ENCODE results near the gene CAPN6. TPM values are rescaled to one million over a fixed set of nuclear protein-coding genes. Genes with fewer than 3 reads are reported as not detected.

The CAPN6 gene, protein sequence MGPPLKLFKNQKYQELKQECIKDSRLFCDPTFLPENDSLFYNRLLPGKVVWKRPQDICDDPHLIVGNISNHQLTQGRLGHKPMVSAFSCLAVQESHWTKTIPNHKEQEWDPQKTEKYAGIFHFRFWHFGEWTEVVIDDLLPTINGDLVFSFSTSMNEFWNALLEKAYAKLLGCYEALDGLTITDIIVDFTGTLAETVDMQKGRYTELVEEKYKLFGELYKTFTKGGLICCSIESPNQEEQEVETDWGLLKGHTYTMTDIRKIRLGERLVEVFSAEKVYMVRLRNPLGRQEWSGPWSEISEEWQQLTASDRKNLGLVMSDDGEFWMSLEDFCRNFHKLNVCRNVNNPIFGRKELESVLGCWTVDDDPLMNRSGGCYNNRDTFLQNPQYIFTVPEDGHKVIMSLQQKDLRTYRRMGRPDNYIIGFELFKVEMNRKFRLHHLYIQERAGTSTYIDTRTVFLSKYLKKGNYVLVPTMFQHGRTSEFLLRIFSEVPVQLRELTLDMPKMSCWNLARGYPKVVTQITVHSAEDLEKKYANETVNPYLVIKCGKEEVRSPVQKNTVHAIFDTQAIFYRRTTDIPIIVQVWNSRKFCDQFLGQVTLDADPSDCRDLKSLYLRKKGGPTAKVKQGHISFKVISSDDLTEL
- total RNA-seq (2021; fragmentation: NEBNext Ultra II Directional; extraction: Animal tissue kit (Norgen Biotek cat#: 25700)) = not detected
- long read RNA-seq = 0 reads

DNA sequence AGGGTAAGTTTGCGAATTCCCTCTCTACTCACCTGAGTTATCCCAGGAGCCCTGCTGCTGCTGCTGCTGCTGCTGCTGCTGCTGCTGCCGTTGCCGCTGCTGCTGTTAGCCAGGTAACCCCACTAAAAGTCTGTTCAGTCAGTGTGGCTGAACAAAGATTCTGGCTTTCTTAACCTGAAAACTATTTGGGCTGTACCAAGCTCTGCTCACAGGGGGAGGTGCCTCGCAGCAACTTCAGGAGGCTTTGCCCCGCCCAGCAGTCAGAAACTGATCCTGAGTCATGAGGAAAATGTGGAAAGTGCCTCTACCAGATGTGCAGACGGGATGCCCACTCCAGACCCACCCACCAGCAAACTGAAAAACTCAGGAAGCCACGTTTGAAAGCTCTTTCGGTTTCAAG is at the start of gene CAPN6:
CAPN6 (minus strand) TSS at position 145 of the 400 bp plus-strand sequence. CDS start 6,547 bp downstream, outside the sequence.
- no peaks in the 10 kb centered on the region for H3K4me1 Mint-ChIP-seq (ENCODE audit: low read depth)
- DNase-seq = no peak
- H3K27ac Mint-ChIP-seq = no peak within 1 kb of the TSS
- peaks cover 2% of the 10 kb centered on the region; the same call in 1 of the 2 replicates for H3K27me3 Mint-ChIP-seq (ENCODE audit: insufficient read depth)
- peaks cover 17% of the 10 kb centered on the region for H3K9me3 Mint-ChIP-seq
- no peak within 1 kb of the TSS for H3K4me3 Mint-ChIP-seq
- no peaks in the 10 kb centered on the region for H3K36me3 Mint-ChIP-seq (ENCODE audit: low read depth)
- TF ChIP-seq, protein P1, sequence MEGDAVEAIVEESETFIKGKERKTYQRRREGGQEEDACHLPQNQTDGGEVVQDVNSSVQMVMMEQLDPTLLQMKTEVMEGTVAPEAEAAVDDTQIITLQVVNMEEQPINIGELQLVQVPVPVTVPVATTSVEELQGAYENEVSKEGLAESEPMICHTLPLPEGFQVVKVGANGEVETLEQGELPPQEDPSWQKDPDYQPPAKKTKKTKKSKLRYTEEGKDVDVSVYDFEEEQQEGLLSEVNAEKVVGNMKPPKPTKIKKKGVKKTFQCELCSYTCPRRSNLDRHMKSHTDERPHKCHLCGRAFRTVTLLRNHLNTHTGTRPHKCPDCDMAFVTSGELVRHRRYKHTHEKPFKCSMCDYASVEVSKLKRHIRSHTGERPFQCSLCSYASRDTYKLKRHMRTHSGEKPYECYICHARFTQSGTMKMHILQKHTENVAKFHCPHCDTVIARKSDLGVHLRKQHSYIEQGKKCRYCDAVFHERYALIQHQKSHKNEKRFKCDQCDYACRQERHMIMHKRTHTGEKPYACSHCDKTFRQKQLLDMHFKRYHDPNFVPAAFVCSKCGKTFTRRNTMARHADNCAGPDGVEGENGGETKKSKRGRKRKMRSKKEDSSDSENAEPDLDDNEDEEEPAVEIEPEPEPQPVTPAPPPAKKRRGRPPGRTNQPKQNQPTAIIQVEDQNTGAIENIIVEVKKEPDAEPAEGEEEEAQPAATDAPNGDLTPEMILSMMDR (IDR thresholded peaks at IDR 0.05) = no peak

DNA sequence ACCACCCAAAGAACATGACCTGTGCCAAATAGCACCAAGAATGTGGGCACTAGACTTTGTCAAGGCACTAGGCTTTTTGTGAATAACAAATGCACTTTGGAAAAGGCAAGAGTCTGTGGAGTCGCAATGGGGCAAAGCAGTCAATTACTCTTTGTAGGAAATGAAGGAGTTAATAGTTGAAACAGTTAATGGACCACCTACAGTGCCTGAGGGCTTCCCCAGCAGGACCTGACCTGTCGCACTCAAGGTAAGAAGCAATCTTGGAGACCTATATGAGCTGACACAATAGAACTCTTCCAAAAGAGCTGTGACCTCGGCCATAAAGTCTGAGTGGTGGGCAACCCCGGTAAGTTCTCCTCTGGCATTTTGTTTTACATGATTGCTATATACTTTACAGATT is 49.2 kb upstream of the CAPN6 start:
- H3K27ac Mint-ChIP-seq = no peak overlapping the region
- DNase-seq = no peak
- H3K9me3 Mint-ChIP-seq = peaks cover 7% of the 10 kb centered on the region
- H3K36me3 Mint-ChIP-seq (ENCODE audit: low read depth) = no peaks in the 10 kb centered on the region
- no peaks in the 10 kb centered on the region for H3K27me3 Mint-ChIP-seq (ENCODE audit: insufficient read depth)
- TF ChIP-seq, protein P1 (IDR thresholded peaks at IDR 0.05) = no peak
- no peaks in the 10 kb centered on the region for H3K4me1 Mint-ChIP-seq (ENCODE audit: low read depth)
- H3K4me3 Mint-ChIP-seq = no peak overlapping the region

DNA sequence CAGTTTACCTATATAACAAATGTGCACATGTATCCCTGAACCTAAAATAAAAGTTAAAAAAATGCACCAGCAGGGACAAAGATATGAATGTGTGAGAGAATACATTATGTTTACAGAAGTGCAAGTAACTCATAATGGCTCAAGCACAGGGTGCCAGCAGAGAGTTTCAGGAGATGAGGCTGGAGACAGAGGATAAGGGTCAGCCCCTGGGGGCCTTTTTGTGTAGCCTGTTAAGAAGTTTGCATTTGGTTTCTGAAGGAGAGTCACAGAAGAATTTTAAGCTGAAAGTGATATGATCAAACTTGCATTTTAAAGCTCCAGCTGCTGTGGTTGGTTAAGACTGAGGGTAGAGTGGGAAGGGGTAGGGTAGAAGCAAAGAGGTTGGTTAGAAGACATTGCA is 48.6 kb upstream of the CAPN6 start:
- Mint-ChIP-seq H3K36me3 (ENCODE audit: low read depth) (no peaks in the 10 kb centered on the region), H3K4me3 (no peak overlapping the region), H3K9me3 (peaks cover 7% of the 10 kb centered on the region), H3K27ac (no peak overlapping the region), H3K4me1 (ENCODE audit: low read depth) (no peaks in the 10 kb centered on the region), H3K27me3 (ENCODE audit: insufficient read depth) (no peaks in the 10 kb centered on the region)
- DNase-seq = no peak
- TF ChIP-seq, protein P1 (IDR thresholded peaks at IDR 0.05) = no peak

DNA sequence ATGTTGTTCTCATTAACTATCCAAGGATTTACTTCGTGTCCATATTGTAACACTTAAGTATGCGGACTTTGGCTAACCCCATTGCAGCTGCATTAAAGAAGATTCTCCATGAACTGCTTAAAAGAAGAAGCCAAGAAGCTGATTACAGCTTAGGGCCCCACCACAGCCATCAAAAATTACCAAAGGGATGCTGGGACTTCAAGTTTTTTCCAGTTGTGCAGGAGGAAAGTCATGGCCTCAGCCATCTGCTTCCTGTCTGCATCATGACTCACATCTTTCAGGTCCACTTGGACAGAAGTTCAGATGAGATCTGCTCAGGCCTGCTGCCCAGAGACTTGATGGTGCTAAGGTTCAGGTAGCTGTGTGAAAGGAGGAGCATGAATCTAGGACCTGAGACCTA is 38.8 kb upstream of the CAPN6 start:
- Mint-ChIP-seq H3K4me3 (no peak overlapping the region), H3K4me1 (ENCODE audit: low read depth) (no peaks in the 10 kb centered on the region), H3K36me3 (ENCODE audit: low read depth) (no peaks in the 10 kb centered on the region), H3K27ac (no peak overlapping the region), H3K27me3 (ENCODE audit: insufficient read depth) (no peaks in the 10 kb centered on the region; the same call in 1 of the 2 replicates), H3K9me3 (no peaks in the 10 kb centered on the region; the same call in 1 of the 2 replicates)
- TF ChIP-seq, protein P1 (IDR thresholded peaks at IDR 0.05) = no peak
- no peak for DNase-seq

DNA sequence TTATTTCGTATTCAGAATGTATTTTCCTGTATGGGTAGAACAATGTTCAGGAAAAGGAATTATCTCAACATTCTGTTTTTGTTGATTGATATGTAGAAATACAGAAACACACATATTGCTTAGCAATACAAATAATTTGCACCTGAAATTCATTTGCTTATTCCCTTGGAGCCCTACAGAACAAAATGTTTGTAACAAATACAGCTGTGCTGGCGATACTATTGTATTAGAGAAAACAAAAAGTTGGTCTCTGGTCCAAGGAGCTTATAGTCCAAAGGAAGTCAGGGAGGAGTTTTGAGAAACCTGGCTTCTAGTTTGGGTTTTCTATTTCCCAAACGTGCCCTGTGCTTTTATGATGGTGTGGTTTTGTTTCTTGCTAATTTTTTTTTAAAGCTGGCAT is 37.8 kb upstream of the CAPN6 start:
- Mint-ChIP-seq H3K4me3 (no peak overlapping the region), H3K36me3 (ENCODE audit: low read depth) (no peaks in the 10 kb centered on the region), H3K27me3 (ENCODE audit: insufficient read depth) (no peaks in the 10 kb centered on the region), H3K27ac (no peak overlapping the region), H3K9me3 (no peaks in the 10 kb centered on the region; the same call in 1 of the 2 replicates), H3K4me1 (ENCODE audit: low read depth) (no peaks in the 10 kb centered on the region)
- DNase-seq = no peak
- TF ChIP-seq, protein P1 (IDR thresholded peaks at IDR 0.05) = no peak
